Astrocyte (in vitro differentiated cells and primary cell): ENCODE data around the gene MAP2. TPM values are rescaled to one million over a fixed set of nuclear protein-coding genes. Genes with fewer than 3 reads are reported as not detected.

ENCODE experiments used
- DNase-seq: peaks from one replicate; pipeline ENCODE4 v3.0.0-alpha.2; 2010; ENCODE audit warnings: low read depth
- FAIRE-seq: peaks from 2 replicates; lab custom pipeline; 2011; peaks lifted over from hg19 to GRCh38; lab: Jason Lieb, UNC
- H2AFZ ChIP-seq: 2 replicates; pipeline ENCODE4 v1.6.0; 2012; ENCODE audit warnings: low read depth, low read length, inconsistent platforms
- H3K27ac ChIP-seq: 2 replicates; pipeline ENCODE4 v1.5.1; 2011; ENCODE audit warnings: low read depth, low read length, inconsistent platforms
- H3K27me3 ChIP-seq: 2 replicates; pipeline ENCODE4 v1.6.0; 2011; ENCODE audit warnings: low read length, inconsistent platforms; ENCODE audit not compliant: insufficient read depth
- H3K36me3 ChIP-seq: 2 replicates; pipeline ENCODE4 v1.5.1; 2011; ENCODE audit warnings: low read length, inconsistent platforms; ENCODE audit not compliant: insufficient read depth
- H3K4me1 ChIP-seq: 2 replicates; pipeline ENCODE4 v1.5.1; 2011; ENCODE audit warnings: low read length, inconsistent platforms; ENCODE audit not compliant: insufficient read depth
- H3K4me2 ChIP-seq: 2 replicates; pipeline ENCODE4 v1.6.0; 2012; ENCODE audit warnings: low read length, inconsistent platforms
- H3K4me3 ChIP-seq: 2 replicates; pipeline ENCODE4 v1.5.1; 2011; ENCODE audit warnings: low read depth, mild to moderate bottlenecking, low read length, inconsistent platforms; ENCODE audit not compliant: insufficient read depth
- H3K79me2 ChIP-seq: 2 replicates; pipeline ENCODE4 v1.6.0; 2012; ENCODE audit warnings: mild to moderate bottlenecking, low read length, inconsistent platforms; ENCODE audit not compliant: insufficient read depth
- H3K9ac ChIP-seq: 2 replicates; pipeline ENCODE4 v1.6.0; 2012; ENCODE audit warnings: mild to moderate bottlenecking, low read length, inconsistent platforms
- H3K9me3 ChIP-seq: 2 replicates; pipeline ENCODE4 v1.5.1; 2012; ENCODE audit warnings: low read depth, mild to moderate bottlenecking, low read length, inconsistent platforms; ENCODE audit not compliant: insufficient read depth
- H4K20me1 ChIP-seq: 2 replicates; pipeline ENCODE4 v1.6.0; 2012; ENCODE audit warnings: low read length, inconsistent platforms; ENCODE audit not compliant: insufficient read depth
- H3K27ac Mint-ChIP-seq: one replicate; pipeline ENCODE4 v1.8.0; 2021; ENCODE audit warnings: mild to moderate bottlenecking, mixed read lengths; ENCODE audit not compliant: unreplicated experiment
- H3K27me3 Mint-ChIP-seq: one replicate; pipeline ENCODE4 v1.8.0; 2021; ENCODE audit warnings: low read depth, mixed read lengths; ENCODE audit not compliant: unreplicated experiment
- H3K36me3 Mint-ChIP-seq: one replicate; pipeline ENCODE4 v1.8.0; 2021; ENCODE audit warnings: low read depth, mixed read lengths; ENCODE audit not compliant: unreplicated experiment
- H3K4me1 Mint-ChIP-seq: one replicate; pipeline ENCODE4 v1.8.0; 2021; ENCODE audit warnings: low read depth, mixed read lengths; ENCODE audit not compliant: unreplicated experiment
- H3K4me3 Mint-ChIP-seq: one replicate; pipeline ENCODE4 v1.8.0; 2021; ENCODE audit warnings: mild to moderate bottlenecking, moderate library complexity, mixed read lengths; ENCODE audit not compliant: unreplicated experiment
- H3K9me3 Mint-ChIP-seq: one replicate; pipeline ENCODE4 v1.8.0; 2021; ENCODE audit warnings: mild to moderate bottlenecking, mixed read lengths; ENCODE audit not compliant: unreplicated experiment
- EZH2 ChIP-seq: IDR thresholded peaks from 2 replicates; pipeline ENCODE4 v1.6.1; 2012; ENCODE audit warnings: mild to moderate bottlenecking, low read length, inconsistent platforms; ENCODE audit not compliant: insufficient read depth
- total RNA-seq: library from RNA; stranded (reverse); gene quantifications from 2 replicates; pipeline ENCODE4 v1.2.1, GENCODE V29; 2021
- TF ChIP-seq, protein P1 (sequence below): IDR thresholded peaks from 2 replicates; pipeline ENCODE4 v1.5.1; 2011; ENCODE audit warnings: low read depth, mild to moderate bottlenecking, inconsistent platforms, low read length, moderate library complexity; ENCODE audit not compliant: insufficient read depth

MAP2 gene
- total RNA-seq, 1 donor from 2014 or later = 15.9 TPM

GRCh38 chr2:209600341-209601171 lies 176.7 kb downstream of the MAP2 start:
- Histone ChIP-seq H2AFZ (no peak overlapping the region), H3K9me3 (no peaks in the 10 kb centered on the region), H3K36me3 (no peaks in the 10 kb centered on the region), H3K4me3 (no peak overlapping the region), H3K4me1 (no peaks in the 10 kb centered on the region), H4K20me1 (no peaks in the 10 kb centered on the region), H3K4me2 (no peak overlapping the region), H3K79me2 (no peaks in the 10 kb centered on the region), H3K27me3 (no peaks in the 10 kb centered on the region), H3K27ac (no peak overlapping the region), H3K9ac (no peak overlapping the region)
- H3K9me3 Mint-ChIP-seq = peaks cover 5% of the 10 kb centered on the region
- FAIRE-seq (no peak), DNase-seq (no peak)
- no peaks in the 10 kb centered on the region for H3K4me1 Mint-ChIP-seq
- no peak overlapping the region for H3K27ac Mint-ChIP-seq
- H3K27me3 Mint-ChIP-seq = no peaks in the 10 kb centered on the region
- no peak for TF ChIP-seq EZH2
- TF ChIP-seq, protein P1, sequence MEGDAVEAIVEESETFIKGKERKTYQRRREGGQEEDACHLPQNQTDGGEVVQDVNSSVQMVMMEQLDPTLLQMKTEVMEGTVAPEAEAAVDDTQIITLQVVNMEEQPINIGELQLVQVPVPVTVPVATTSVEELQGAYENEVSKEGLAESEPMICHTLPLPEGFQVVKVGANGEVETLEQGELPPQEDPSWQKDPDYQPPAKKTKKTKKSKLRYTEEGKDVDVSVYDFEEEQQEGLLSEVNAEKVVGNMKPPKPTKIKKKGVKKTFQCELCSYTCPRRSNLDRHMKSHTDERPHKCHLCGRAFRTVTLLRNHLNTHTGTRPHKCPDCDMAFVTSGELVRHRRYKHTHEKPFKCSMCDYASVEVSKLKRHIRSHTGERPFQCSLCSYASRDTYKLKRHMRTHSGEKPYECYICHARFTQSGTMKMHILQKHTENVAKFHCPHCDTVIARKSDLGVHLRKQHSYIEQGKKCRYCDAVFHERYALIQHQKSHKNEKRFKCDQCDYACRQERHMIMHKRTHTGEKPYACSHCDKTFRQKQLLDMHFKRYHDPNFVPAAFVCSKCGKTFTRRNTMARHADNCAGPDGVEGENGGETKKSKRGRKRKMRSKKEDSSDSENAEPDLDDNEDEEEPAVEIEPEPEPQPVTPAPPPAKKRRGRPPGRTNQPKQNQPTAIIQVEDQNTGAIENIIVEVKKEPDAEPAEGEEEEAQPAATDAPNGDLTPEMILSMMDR = no peak
- H3K36me3 Mint-ChIP-seq = peaks cover 2% of the 10 kb centered on the region
- no peak overlapping the region for H3K4me3 Mint-ChIP-seq

DNA sequence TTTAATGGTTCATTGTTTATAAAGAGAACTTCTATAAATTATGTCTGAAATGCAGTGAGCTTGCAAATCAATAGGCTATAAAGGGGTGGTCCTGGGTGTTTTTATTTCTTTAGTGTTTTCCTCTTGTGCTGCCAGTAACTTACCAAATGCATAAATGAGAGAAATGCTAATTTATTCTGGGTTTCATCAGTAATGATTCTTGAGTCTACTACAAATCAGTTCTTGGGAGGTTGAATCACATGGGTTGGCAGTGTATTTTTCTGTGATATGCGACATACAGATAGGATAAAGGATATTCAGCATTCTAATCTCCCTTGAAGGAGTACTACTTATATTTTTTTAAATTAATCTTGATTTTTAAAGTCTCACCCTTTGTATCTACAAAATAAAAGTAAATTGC lies 177.7 kb downstream of the MAP2 start:
- no peaks in the 10 kb centered on the region for H4K20me1 ChIP-seq
- no peak overlapping the region for H3K9ac ChIP-seq
- no peak overlapping the region for H3K27ac ChIP-seq
- Mint-ChIP-seq H3K4me3 (no peak overlapping the region), H3K27ac (no peak overlapping the region), H3K4me1 (no peaks in the 10 kb centered on the region), H3K36me3 (peaks cover 2% of the 10 kb centered on the region), H3K9me3 (peaks cover 3% of the 10 kb centered on the region), H3K27me3 (no peaks in the 10 kb centered on the region)
- H3K9me3 ChIP-seq = no peaks in the 10 kb centered on the region
- no peak overlapping the region for H3K4me2 ChIP-seq
- no peak for TF ChIP-seq EZH2
- TF ChIP-seq, protein P1 = no peak
- FAIRE-seq (no peak), DNase-seq (no peak)
- H3K79me2 ChIP-seq = no peaks in the 10 kb centered on the region
- no peak overlapping the region for H3K4me3 ChIP-seq
- no peaks in the 10 kb centered on the region for H3K27me3 ChIP-seq
- no peaks in the 10 kb centered on the region for H3K4me1 ChIP-seq
- H3K36me3 ChIP-seq = no peaks in the 10 kb centered on the region
- H2AFZ ChIP-seq = no peak overlapping the region

GRCh38 chr2:209602259-209602658 lies 178.4 kb downstream of the MAP2 start:
- Histone ChIP-seq H3K4me3 (no peak overlapping the region), H3K4me1 (no peaks in the 10 kb centered on the region), H3K4me2 (no peak overlapping the region), H4K20me1 (no peaks in the 10 kb centered on the region), H3K36me3 (no peaks in the 10 kb centered on the region), H3K27me3 (no peaks in the 10 kb centered on the region), H3K9me3 (no peaks in the 10 kb centered on the region), H2AFZ (no peak overlapping the region), H3K79me2 (no peaks in the 10 kb centered on the region), H3K9ac (no peak overlapping the region), H3K27ac (no peak overlapping the region)
- no peak overlapping the region for H3K27ac Mint-ChIP-seq
- FAIRE-seq (no peak), DNase-seq (no peak)
- peaks cover 2% of the 10 kb centered on the region for H3K36me3 Mint-ChIP-seq
- H3K4me1 Mint-ChIP-seq = no peaks in the 10 kb centered on the region
- H3K9me3 Mint-ChIP-seq = peaks cover 3% of the 10 kb centered on the region
- H3K4me3 Mint-ChIP-seq = no peak overlapping the region
- no peaks in the 10 kb centered on the region for H3K27me3 Mint-ChIP-seq
- TF ChIP-seq EZH2 = no peak
- TF ChIP-seq, protein P1 = no peak
